HK-2 (cell line): ENCODE measurements around the gene NFATC2.
"Not testable (repeated sequence)": the region's sequence is repeated elsewhere in the genome, so short reads cannot be mapped to it uniquely, and the experiment has no call there.

Source experiments
- DNase-seq: peaks from one replicate; pipeline ENCODE4 v3.0.0-alpha.2; 2018; ENCODE audit not compliant: unreplicated experiment

The NFATC2 gene

GRCh38 chr20:51568533-51568932, 26.0 kb upstream of the NFATC2 start:
- DNase-seq = not testable (repeated sequence)

GRCh38 chr20:51567622-51568021, 25.1 kb upstream of the NFATC2 start:
- DNase-seq = no peak

GRCh38 chr20:51566594-51566993, 24.1 kb upstream of the NFATC2 start:
- DNase-seq = no peak

- no peak for DNase-seq
These were observed 23.0 kb upstream of the NFATC2 start for GRCh38 chr20:51565298-51566144.

- DNase-seq = peak; percentile 49
These were observed 21.2 kb upstream of the NFATC2 start for GRCh38 chr20:51563486-51564332.

- DNase-seq = no peak
These were observed 20.6 kb upstream of the NFATC2 start for GRCh38 chr20:51563174-51563485.

- DNase-seq = peak; percentile 44
These were observed 20.0 kb upstream of the NFATC2 start for GRCh38 chr20:51562332-51563173.

GRCh38 chr20:51562027-51562331, 19.5 kb upstream of the NFATC2 start:
- DNase-seq = no peak

- DNase-seq = no peak
These were observed 18.2 kb upstream of the NFATC2 start for GRCh38 chr20:51560550-51561307.

- DNase-seq = no peak
These were observed 17.5 kb upstream of the NFATC2 start for GRCh38 chr20:51560042-51560441.

- no peak for DNase-seq
These were observed 12.1 kb upstream of the NFATC2 start for GRCh38 chr20:51554538-51555165.

GRCh38 chr20:51553897-51554486, 11.5 kb upstream of the NFATC2 start:
- no peak for DNase-seq

GRCh38 chr20:51551186-51551585, 8.7 kb upstream of the NFATC2 start:
- DNase-seq = no peak

- no peak for DNase-seq
These were observed 7.0 kb upstream of the NFATC2 start for GRCh38 chr20:51549474-51549873.

GRCh38 chr20:51547951-51548350, 5.4 kb upstream of the NFATC2 start:
- no peak for DNase-seq

- DNase-seq = no peak
These were observed 3.0 kb upstream of the NFATC2 start for GRCh38 chr20:51545515-51545914.

- DNase-seq = no peak
These were observed 886 bp upstream of the NFATC2 start for GRCh38 chr20:51543422-51543788.

- DNase-seq = no peak
These were observed 417 bp downstream of the NFATC2 start for GRCh38 chr20:51542033-51542570.

GRCh38 chr20:51541189-51542032, 1.1 kb downstream of the NFATC2 start:
- no peak for DNase-seq

- no peak for DNase-seq
These were observed 1.9 kb downstream of the NFATC2 start for GRCh38 chr20:51540580-51540979.
